Vagina (tissue), 2 donors: Measurements from ENCODE around the gene FTCDNL1. TPM values are rescaled to one million over a fixed set of nuclear protein-coding genes. Genes with fewer than 3 reads are reported as not detected.
A peak's percentile ranks its signal among the peaks of the same experiment; 100 is the strongest.

Source experiments
- DNase-seq, 2 donors: peaks; one replicate each; pipeline ENCODE4 v3.0.0-alpha.2; 2017; ENCODE audit errors: extremely low spot score in 2 of 2
- H3K27ac ChIP-seq: fragments of 200-600 bp; sonication (generic); one replicate; pipeline ENCODE4 v1.5.1; 2019
- H3K27me3 ChIP-seq: fragments of 200-600 bp; sonication (generic); one replicate; pipeline ENCODE4 v1.5.1; 2019
- H3K36me3 ChIP-seq, 2 donors: fragments of 200-600 bp; sonication (generic); one replicate each; pipeline ENCODE4 v1.5.1; 2017 to 2019
- H3K4me1 ChIP-seq: fragments of 200-600 bp; sonication (generic); one replicate; pipeline ENCODE4 v1.5.1; 2019
- H3K4me3 ChIP-seq, 2 donors: fragments of 200-600 bp; sonication (generic); 1 replicate in 1 of 2; 2 replicates in 1 of 2; pipeline ENCODE4 v1.5.1; 2016 to 2019
- H3K9me3 ChIP-seq: fragments of 200-600 bp; sonication (generic); one replicate; pipeline ENCODE4 v1.5.1; 2019
- POLR2A ChIP-seq, 2 donors: fragments of 450-650 bp; IDR thresholded peaks; one replicate each; pipeline ENCODE4 v1.6.1; 2017; ENCODE audit warnings: antibody characterized with exemption in 2 of 2, mild to moderate bottlenecking in 2 of 2, moderate library complexity in 2 of 2
- POLR2AphosphoS5 ChIP-seq, 2 donors: sonication (generic); formaldehyde crosslinking; IDR thresholded peaks; one replicate each; pipeline ENCODE4 v1.9.0; 2017; ENCODE audit warnings: antibody characterized with exemption in 2 of 2, mild to moderate bottlenecking in 2 of 2, low read depth in 1 of 2; ENCODE audit not compliant: insufficient read depth in 1 of 2
- intact Hi-C: fragments of 100-400 bp; cut with DNase I; formaldehyde crosslinking; loops from one replicate; pipeline ENCODE4 v1.15.1; 2023
- total RNA-seq: library from RNA; depleted of rRNA; stranded (reverse); fragments of >200 nt; gene quantifications from one replicate; pipeline ENCODE4 v1.2.3, GENCODE V29; 2016
- TF ChIP-seq, protein P1 (sequence below), 3 experiments: fragments of 450-650 bp in 2 of 3; fragments of 200-600 bp in 1 of 3; sonication (generic) in 1 of 3; IDR thresholded peaks; one replicate each; pipeline ENCODE4 v1.5.1; 2017 to 2019; ENCODE audit warnings: antibody characterized with exemption in 3 of 3, mild to moderate bottlenecking in 2 of 3, moderate library complexity in 2 of 3

FTCDNL1 gene
- total RNA-seq, 1 donor from 2014 or later = 2.5 TPM

DNA sequence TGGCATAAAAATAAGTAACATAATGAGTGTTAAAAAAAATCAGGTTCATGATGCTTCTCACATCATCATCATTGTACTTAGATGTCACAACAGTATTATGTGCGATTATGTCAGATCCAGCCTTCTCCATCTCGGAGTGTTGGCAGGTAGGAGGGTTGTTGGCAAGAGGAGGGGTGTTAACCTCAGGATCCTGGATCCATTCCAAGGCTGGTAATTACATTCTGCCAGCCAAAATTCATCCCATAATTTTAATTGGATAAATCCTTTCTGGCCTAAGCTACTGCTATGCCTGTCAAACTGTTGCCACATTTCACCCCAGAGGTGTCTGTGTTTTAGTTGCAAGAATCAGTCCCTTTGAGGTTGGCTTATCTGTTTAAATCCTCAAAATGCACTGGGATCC, 891 bp upstream of the FTCDNL1 start:
- Histone ChIP-seq H3K36me3 (peaks cover 0 to 4% of the 10 kb centered on the region in 2 donors), H3K4me1 (no peaks in the 10 kb centered on the region), H3K27ac (no peak overlapping the region), H3K9me3 (no peaks in the 10 kb centered on the region), H3K27me3 (no peaks in the 10 kb centered on the region), H3K4me3 (no peak overlapping the region)
- DNase-seq = no peak
- intact Hi-C loops = no loop called here
- TF ChIP-seq, protein P1, sequence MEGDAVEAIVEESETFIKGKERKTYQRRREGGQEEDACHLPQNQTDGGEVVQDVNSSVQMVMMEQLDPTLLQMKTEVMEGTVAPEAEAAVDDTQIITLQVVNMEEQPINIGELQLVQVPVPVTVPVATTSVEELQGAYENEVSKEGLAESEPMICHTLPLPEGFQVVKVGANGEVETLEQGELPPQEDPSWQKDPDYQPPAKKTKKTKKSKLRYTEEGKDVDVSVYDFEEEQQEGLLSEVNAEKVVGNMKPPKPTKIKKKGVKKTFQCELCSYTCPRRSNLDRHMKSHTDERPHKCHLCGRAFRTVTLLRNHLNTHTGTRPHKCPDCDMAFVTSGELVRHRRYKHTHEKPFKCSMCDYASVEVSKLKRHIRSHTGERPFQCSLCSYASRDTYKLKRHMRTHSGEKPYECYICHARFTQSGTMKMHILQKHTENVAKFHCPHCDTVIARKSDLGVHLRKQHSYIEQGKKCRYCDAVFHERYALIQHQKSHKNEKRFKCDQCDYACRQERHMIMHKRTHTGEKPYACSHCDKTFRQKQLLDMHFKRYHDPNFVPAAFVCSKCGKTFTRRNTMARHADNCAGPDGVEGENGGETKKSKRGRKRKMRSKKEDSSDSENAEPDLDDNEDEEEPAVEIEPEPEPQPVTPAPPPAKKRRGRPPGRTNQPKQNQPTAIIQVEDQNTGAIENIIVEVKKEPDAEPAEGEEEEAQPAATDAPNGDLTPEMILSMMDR (IDR thresholded peaks at IDR 0.05) = no peak
- TF ChIP-seq POLR2A (IDR thresholded peaks at IDR 0.05) (no peak), POLR2AphosphoS5 (IDR thresholded peaks at IDR 0.05; ENCODE audit: insufficient read depth in 1 of 2, low read depth in 1 of 2) (no peak)

GRCh38 chr2:199851501-199851810, 464 bp upstream of the FTCDNL1 start:
- Histone ChIP-seq H3K36me3 (peaks cover 0 to 4% of the 10 kb centered on the region in 2 donors), H3K9me3 (no peaks in the 10 kb centered on the region), H3K4me1 (no peaks in the 10 kb centered on the region), H3K4me3 (peak overlapping the region; percentile 67 to 73), H3K27me3 (no peaks in the 10 kb centered on the region), H3K27ac (no peak overlapping the region)
- no peak for DNase-seq
- TF ChIP-seq POLR2A (IDR thresholded peaks at IDR 0.05) (no peak), POLR2AphosphoS5 (IDR thresholded peaks at IDR 0.05; ENCODE audit: insufficient read depth in 1 of 2, low read depth in 1 of 2) (no peak)
- TF ChIP-seq, protein P1 (IDR thresholded peaks at IDR 0.05) = no peak
- intact Hi-C loops = no loop called here

DNA sequence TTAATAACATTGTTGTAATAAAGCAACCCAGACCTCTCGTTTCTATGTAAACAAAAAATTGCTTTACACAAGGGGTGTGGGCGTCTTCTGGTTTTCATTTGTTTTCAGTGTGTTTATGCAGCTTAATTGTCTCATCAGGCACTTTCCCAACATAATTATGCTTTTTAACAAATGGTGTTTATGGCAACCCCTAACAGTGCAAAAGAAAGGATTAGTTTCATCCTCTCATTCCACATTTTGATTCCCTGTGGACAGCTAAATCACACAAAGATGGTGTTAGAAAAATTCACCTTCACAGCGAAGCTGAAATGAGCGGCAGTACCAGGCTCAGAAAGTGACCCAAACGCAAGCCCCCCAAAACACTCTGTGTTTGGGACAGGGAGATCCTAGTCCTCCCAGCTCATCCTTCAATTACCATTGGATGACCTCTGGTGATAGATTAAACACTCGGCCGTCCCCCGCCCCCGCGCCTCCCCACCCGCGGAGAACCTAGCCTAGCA, 724 bp downstream of the FTCDNL1 start:
- TF ChIP-seq POLR2A (IDR thresholded peaks at IDR 0.05) = no peak
- TF ChIP-seq, protein P1 (IDR thresholded peaks at IDR 0.05) = no peak
- no peak for TF ChIP-seq POLR2AphosphoS5 (IDR thresholded peaks at IDR 0.05; ENCODE audit: insufficient read depth in 1 of 2, low read depth in 1 of 2)
- no peaks in the 10 kb centered on the region for H3K27me3 ChIP-seq
- peak overlapping the region; percentile 29 for H3K27ac ChIP-seq
- DNase-seq = no peak
- no peaks in the 10 kb centered on the region for H3K4me1 ChIP-seq
- peak overlapping the region; percentile 67 to 73 for H3K4me3 ChIP-seq
- H3K36me3 ChIP-seq = peaks cover 0 to 4% of the 10 kb centered on the region in 2 donors
- no peaks in the 10 kb centered on the region for H3K9me3 ChIP-seq
- intact Hi-C loops = no loop called here

GRCh38 chr2:199848389-199849130, 2.4 kb downstream of the FTCDNL1 start:
- H3K27me3 ChIP-seq = no peaks in the 10 kb centered on the region
- H3K4me1 ChIP-seq = no peaks in the 10 kb centered on the region
- H3K36me3 ChIP-seq = peaks cover 0 to 4% of the 10 kb centered on the region in 2 donors
- DNase-seq = no peak
- no peak overlapping the region for H3K4me3 ChIP-seq
- no peak overlapping the region for H3K27ac ChIP-seq
- H3K9me3 ChIP-seq = no peaks in the 10 kb centered on the region
- TF ChIP-seq, protein P1 (IDR thresholded peaks at IDR 0.05) = no peak
- TF ChIP-seq POLR2A (IDR thresholded peaks at IDR 0.05) = no peak
- TF ChIP-seq POLR2AphosphoS5 (IDR thresholded peaks at IDR 0.05; ENCODE audit: insufficient read depth in 1 of 2, low read depth in 1 of 2) = no peak
- intact Hi-C loops = no loop called here

GRCh38 chr2:199847181-199847864, 3.7 kb downstream of the FTCDNL1 start:
- Histone ChIP-seq H3K36me3 (peaks cover 0 to 4% of the 10 kb centered on the region in 2 donors), H3K27ac (no peak overlapping the region), H3K9me3 (no peaks in the 10 kb centered on the region), H3K4me1 (no peaks in the 10 kb centered on the region), H3K4me3 (no peak overlapping the region), H3K27me3 (no peaks in the 10 kb centered on the region)
- DNase-seq = no peak
- TF ChIP-seq POLR2A (IDR thresholded peaks at IDR 0.05) (no peak), POLR2AphosphoS5 (IDR thresholded peaks at IDR 0.05; ENCODE audit: insufficient read depth in 1 of 2, low read depth in 1 of 2) (no peak)
- TF ChIP-seq, protein P1 (IDR thresholded peaks at IDR 0.05) = no peak
- intact Hi-C loops = no loop called here
